OCI-LY7 (cell line): ENCODE measurements around the gene PHF13. TPM values are rescaled to one million over a fixed set of nuclear protein-coding genes. Genes with fewer than 3 reads are reported as not detected.

Experiments used
- BruUV-seq: library from RNA; stranded (reverse); fragments of 400-500 nt; replicated peaks from 2 replicates; lab custom pipeline; 2021; lab: Mats Ljungman, UMichigan
- CTCF ChIA-PET: fragments of 300-600 bp; sonication (Branson Sonifier 250); formaldehyde crosslinking; loops from one replicate; lab custom pipeline; 2022; ENCODE audit warnings: antibody characterized with exemption; ENCODE audit not compliant: unreplicated experiment; lab: Charles Lee
- POLR2A ChIA-PET: fragments of 300-600 bp; sonication (Branson Sonifier 250); formaldehyde crosslinking; loops from one replicate; lab custom pipeline; 2022; ENCODE audit warnings: antibody characterized with exemption; lab: Charles Lee
- DNase-seq: peaks from one replicate; pipeline ENCODE4 v3.0.0-alpha.2; 2015; ENCODE audit warnings: low spot score
- H2AFZ ChIP-seq: fragments of 200-600 bp; sonication (generic), shearing (Covaris generic); 2 replicates; pipeline ENCODE4 v1.6.1; 2014; ENCODE audit warnings: mild to moderate bottlenecking, antibody characterized with exemption, low read length, moderate library complexity
- H3K27ac ChIP-seq: fragments of 200-600 bp; sonication (generic); 2 replicates; pipeline ENCODE4 v1.5.1; 2014; ENCODE audit warnings: mixed run types, low read depth, mild to moderate bottlenecking, moderate library complexity, low read length, inconsistent platforms; ENCODE audit not compliant: poor library complexity, severe bottlenecking
- H3K36me3 ChIP-seq: fragments of 200-600 bp; sonication (generic); 2 replicates; pipeline ENCODE4 v1.6.1; 2014; ENCODE audit warnings: mild to moderate bottlenecking, antibody characterized with exemption, low read length, moderate library complexity, mixed read lengths; ENCODE audit not compliant: insufficient read depth
- H3K4me1 ChIP-seq: fragments of 200-600 bp; sonication (generic); 2 replicates; pipeline ENCODE4 v1.5.1; 2014; ENCODE audit warnings: mild to moderate bottlenecking, low read length; ENCODE audit not compliant: insufficient read depth, poor library complexity, severe bottlenecking
- H3K4me2 ChIP-seq: fragments of 200-600 bp; sonication (generic); 2 replicates; pipeline ENCODE4 v1.6.1; 2014; ENCODE audit warnings: mild to moderate bottlenecking, low read length
- H3K4me3 ChIP-seq: fragments of 200-600 bp; sonication (generic); 2 replicates; pipeline ENCODE4 v1.5.1; 2014; ENCODE audit warnings: mild to moderate bottlenecking, low read depth, low read length; ENCODE audit not compliant: poor library complexity, severe bottlenecking
- H3K79me2 ChIP-seq: fragments of 200-600 bp; sonication (generic); 2 replicates; pipeline ENCODE4 v1.6.1; 2016; ENCODE audit warnings: low read depth, mild to moderate bottlenecking, low read length, moderate library complexity, mixed read lengths; ENCODE audit not compliant: insufficient read depth
- H3K9me2 ChIP-seq: fragments of 200-600 bp; sonication (generic); 2 replicates; pipeline ENCODE4 v1.6.1; 2016; ENCODE audit warnings: mild to moderate bottlenecking, low read length, mixed read lengths; ENCODE audit not compliant: insufficient read depth
- H3K9me3 ChIP-seq: fragments of 200-600 bp; sonication (generic); 2 replicates; pipeline ENCODE4 v1.6.1; 2014; ENCODE audit warnings: mild to moderate bottlenecking, mixed run types, low read length, mixed read lengths
- H4K20me1 ChIP-seq: fragments of 200-600 bp; sonication (generic); 2 replicates; pipeline ENCODE4 v1.6.1; 2014; ENCODE audit warnings: mild to moderate bottlenecking, antibody characterized with exemption, low read length, moderate library complexity, mixed read lengths; ENCODE audit not compliant: insufficient read depth
- EZH2phosphoT487 ChIP-seq: fragments of 200-600 bp; sonication (generic); IDR thresholded peaks from 2 replicates; pipeline ENCODE4 v1.6.1; 2018; ENCODE audit warnings: low read depth, borderline replicate concordance, mild to moderate bottlenecking, mixed run types, antibody characterized with exemption, low read length, moderate library complexity, mixed read lengths
- intact Hi-C: fragments of 100-400 bp; cut with micrococcal nuclease; formaldehyde crosslinking; loops from one replicate; pipeline ENCODE4 v1.10.0; 2022; ENCODE audit not compliant: unreplicated experiment
- total RNA-seq, 2 experiments: library from RNA; depleted of rRNA in 1 of 2; stranded (reverse); fragments of >200 nt in 1 of 2; shearing (Covaris generic) in 1 of 2; gene quantifications; 2 replicates each; pipeline ENCODE4 v1.2.3, GENCODE V29; 2014 to 2022
- TF ChIP-seq, protein P1 (sequence below): fragments of 200-600 bp; sonication (generic); conservative IDR thresholded peaks from 2 replicates; pipeline ENCODE4 v1.5.1; 2014; ENCODE audit warnings: mild to moderate bottlenecking, antibody characterized with exemption, low read length, moderate library complexity, mixed read lengths

Gene PHF13
- total RNA-seq, 2 experiments from 2014 or later, result 5.3 to 14.7 TPM

- Histone ChIP-seq H2AFZ (no peak overlapping the region), H3K9me3 (no peaks in the 10 kb centered on the region), H3K9me2 (no peaks in the 10 kb centered on the region), H3K79me2 (peaks cover 9% of the 10 kb centered on the region; the same call in 1 of the 2 replicates), H3K4me3 (no peak overlapping the region), H3K36me3 (peaks cover 64% of the 10 kb centered on the region), H3K27ac (no peak overlapping the region), H3K4me1 (peaks cover 24% of the 10 kb centered on the region), H3K4me2 (no peak overlapping the region), H4K20me1 (no peaks in the 10 kb centered on the region)
- POLR2A ChIA-PET, result no interaction called here
- intact Hi-C loops, result no loop called here
- TSS peak; percentile 45 for BruUV-seq
- no peak for DNase-seq
- TF ChIP-seq EZH2phosphoT487, result no peak
- TF ChIP-seq, protein P1, sequence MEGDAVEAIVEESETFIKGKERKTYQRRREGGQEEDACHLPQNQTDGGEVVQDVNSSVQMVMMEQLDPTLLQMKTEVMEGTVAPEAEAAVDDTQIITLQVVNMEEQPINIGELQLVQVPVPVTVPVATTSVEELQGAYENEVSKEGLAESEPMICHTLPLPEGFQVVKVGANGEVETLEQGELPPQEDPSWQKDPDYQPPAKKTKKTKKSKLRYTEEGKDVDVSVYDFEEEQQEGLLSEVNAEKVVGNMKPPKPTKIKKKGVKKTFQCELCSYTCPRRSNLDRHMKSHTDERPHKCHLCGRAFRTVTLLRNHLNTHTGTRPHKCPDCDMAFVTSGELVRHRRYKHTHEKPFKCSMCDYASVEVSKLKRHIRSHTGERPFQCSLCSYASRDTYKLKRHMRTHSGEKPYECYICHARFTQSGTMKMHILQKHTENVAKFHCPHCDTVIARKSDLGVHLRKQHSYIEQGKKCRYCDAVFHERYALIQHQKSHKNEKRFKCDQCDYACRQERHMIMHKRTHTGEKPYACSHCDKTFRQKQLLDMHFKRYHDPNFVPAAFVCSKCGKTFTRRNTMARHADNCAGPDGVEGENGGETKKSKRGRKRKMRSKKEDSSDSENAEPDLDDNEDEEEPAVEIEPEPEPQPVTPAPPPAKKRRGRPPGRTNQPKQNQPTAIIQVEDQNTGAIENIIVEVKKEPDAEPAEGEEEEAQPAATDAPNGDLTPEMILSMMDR, result no peak
- CTCF ChIA-PET, result no interaction called here
Measured at GRCh38 chr1:6621429-6622391, 8.2 kb downstream of the PHF13 start.

- Histone ChIP-seq H3K9me3 (no peaks in the 10 kb centered on the region), H3K9me2 (no peaks in the 10 kb centered on the region), H3K79me2 (peaks cover 9% of the 10 kb centered on the region; the same call in 1 of the 2 replicates), H3K4me1 (peaks cover 24% of the 10 kb centered on the region), H3K4me3 (no peak overlapping the region), H2AFZ (no peak overlapping the region), H3K36me3 (peaks cover 68% of the 10 kb centered on the region), H4K20me1 (no peaks in the 10 kb centered on the region), H3K27ac (no peak overlapping the region), H3K4me2 (no peak overlapping the region)
- ChIA-PET CTCF (no interaction called here), POLR2A (no interaction called here)
- BruUV-seq, result no TSS peak
- TF ChIP-seq, protein P1, result no peak
- TF ChIP-seq EZH2phosphoT487, result no peak
- intact Hi-C loops, result no loop called here
- DNase-seq, result no peak
Measured at GRCh38 chr1:6622396-6623152, 9.0 kb downstream of the PHF13 start.
